ENCODE data around the gene IDH2.
"Not testable (repeated sequence)": the region's sequence is repeated elsewhere in the genome, so short reads cannot be mapped to it uniquely, and the experiment has no call there.

The IDH2 gene

DNA sequence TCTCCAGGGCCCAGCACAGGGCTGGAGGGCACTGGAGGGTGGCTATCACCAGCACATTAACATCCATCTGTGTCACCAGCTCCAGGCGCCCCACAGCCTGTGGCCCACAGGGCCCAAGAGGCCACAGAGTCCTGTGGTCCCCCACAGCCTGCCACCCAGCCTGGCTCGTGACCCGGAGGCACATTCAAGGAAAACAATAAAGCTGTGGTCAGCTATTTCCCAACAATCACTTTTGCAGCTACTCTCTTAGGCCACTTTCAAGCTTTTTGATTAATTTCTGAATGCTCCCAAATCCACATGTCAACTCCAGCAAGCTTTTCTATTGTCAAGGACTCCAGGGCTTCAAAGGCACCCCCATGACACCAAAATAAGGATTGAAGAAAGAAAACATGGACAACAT lies 16.7 kb downstream of the IDH2 start:
- no peak for DNase-seq (ENCODE audit: low read depth in 2 of 2, low spot score in 1 of 2)

DNA sequence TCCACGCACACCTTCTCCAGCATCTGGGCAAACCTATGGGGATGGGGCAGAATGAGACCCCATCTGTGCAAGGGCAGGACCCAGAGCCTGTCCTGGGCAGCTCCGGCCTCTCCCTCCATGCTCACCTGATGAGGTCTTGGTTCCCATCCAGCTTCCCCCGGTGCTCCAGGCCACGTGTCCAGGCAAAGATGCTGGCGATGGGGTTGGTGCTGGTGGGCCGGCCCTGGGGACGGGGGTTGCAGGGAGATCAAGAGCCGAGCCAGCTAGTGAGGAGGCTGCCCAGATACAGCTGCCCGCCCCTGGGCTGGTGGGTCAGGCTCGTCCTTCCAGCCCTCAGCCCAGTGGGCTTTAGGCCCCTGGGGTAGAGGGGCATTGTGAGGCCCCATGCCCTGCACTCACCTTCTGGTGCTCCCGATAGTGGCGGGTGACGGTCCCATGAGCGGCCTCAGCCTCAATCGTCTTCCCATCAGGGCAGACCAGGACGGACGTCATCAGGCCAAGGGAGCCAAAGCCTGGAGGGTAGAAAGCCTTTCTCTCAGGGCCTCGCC lies 17.3 kb downstream of the IDH2 start:
- no peak for DNase-seq (ENCODE audit: low read depth in 2 of 2, low spot score in 1 of 2)

DNA sequence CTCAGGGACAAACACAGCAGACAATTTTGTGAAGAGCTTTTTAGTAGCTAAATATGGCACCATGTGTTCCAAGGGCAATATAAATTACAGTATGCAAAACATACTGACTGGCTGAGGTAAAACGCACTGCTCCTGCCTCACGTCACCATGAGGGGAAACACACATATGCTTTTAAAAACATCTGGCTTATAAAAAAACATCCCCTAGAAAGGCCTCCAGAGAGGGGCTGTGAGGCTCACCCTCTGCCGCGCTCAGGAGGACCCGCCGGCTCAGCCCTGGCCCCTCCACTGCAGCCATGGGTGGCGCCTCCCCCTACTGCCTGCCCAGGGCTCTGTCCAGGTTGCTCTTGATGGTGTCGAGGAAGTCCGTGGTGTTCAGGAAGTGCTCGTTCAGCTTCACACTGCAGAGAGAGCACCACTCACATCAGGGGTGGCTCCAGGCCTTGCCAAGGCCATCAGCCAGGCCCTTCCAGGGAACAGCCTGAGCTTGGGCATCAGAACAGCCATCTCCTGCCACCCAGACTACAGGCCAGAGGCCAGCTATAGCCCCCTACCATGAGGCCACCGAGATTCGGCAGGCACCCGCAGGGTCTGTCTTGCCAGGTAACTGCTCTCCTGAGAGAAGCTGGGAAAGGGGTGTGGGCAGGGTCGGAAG lies 18.2 kb downstream of the IDH2 start:
- DNase-seq (ENCODE audit: low read depth in 2 of 2, low spot score in 1 of 2), result no peak

DNA sequence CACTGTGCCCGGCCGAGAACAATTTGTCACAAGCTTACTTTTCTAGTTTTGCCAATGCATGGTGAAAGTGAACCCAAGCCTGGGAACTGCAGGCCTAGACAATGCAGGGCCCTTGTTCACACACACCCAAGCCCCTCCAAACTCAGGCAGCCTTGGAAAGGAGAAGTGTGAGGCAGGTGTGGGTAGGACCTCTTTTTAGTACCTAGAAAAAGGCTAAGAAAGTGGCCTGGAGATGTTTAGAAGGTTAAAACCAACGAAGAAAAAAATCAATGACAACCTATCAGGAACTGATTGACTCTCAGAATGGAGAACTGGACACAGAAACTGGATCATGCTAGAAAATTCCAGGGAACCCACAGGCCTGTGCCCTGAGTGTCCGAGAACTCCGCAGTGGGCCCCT lies 18.8 kb downstream of the IDH2 start:
- DNase-seq (ENCODE audit: low read depth in 2 of 2, low spot score in 1 of 2), result no peak

DNA sequence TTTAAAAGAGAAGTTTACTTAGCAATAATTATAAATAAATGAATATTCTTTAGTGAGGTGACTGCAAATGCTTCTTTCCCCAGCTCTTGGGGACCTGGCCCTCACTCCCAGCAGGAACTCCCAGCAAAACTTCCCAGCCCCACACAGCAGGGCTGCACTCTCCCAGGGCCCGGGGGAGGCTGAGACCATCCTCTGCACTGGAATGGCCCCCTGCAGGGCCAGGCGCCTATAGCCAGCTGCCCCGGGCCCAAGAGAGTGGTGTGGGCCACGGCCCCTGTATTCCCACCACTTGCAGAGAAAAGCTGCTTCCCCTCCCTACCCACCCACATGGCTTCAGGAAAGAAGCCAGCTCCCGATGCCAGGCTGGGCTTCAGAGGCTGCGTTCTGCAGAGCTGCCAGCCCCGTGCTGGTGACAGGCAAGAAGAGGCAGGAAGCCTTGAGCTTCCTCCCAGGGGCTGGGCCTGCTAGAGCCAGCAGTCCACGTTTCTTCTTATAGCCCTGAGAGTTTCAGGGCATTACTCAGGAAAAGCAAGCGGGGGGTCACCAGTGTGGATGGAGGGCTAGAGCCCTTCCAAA lies 20.0 kb downstream of the IDH2 start:
- DNase-seq (ENCODE audit: low read depth in 2 of 2, low spot score in 1 of 2), result no peak

DNA sequence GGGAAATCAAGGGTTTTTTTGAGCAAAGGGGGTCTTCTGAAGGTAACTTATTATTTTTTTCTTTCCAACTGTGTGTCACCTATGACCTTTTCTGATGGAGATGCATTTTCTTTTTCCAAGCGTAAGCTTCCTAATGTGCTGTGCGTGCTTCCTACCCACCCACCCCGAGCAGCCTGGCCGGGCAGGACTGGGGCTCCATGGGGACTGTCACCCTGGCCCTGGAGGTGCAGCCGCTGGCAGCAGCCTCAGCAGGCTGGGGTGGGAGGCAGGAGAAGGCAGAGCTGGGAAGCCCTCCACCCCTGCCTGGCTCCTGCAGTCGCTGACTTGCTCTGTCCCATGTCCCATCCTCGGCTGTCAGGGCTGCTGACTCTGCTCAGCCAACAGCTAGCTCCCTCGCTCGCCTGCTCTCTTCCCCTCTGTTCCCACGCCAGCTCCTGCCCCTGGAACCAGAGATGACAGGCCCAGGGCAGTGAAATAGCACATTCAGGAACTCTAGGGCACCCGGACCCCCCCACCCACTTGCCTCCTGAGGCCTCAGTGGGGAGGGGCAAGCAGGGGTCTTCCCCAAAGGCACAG lies 21.4 kb downstream of the IDH2 start:
- no peak for DNase-seq (ENCODE audit: low read depth in 2 of 2, low spot score in 1 of 2)

DNA sequence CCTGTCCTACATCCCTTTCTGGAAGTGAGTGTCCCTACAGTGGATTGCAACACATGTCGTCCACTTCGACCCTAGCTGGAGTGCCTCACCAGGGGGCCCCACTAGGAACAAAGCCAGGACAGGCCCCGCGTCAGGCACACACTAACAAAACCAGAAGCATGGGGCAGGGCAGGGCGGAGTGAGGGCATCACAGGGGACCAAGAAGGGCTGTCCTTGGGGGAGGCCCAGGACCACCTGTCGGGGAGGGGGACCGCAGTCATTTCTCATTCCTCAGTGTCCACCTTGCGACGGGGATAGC lies 21.9 kb downstream of the IDH2 start:
- DNase-seq (ENCODE audit: low read depth in 2 of 2, low spot score in 1 of 2), result no peak

DNA sequence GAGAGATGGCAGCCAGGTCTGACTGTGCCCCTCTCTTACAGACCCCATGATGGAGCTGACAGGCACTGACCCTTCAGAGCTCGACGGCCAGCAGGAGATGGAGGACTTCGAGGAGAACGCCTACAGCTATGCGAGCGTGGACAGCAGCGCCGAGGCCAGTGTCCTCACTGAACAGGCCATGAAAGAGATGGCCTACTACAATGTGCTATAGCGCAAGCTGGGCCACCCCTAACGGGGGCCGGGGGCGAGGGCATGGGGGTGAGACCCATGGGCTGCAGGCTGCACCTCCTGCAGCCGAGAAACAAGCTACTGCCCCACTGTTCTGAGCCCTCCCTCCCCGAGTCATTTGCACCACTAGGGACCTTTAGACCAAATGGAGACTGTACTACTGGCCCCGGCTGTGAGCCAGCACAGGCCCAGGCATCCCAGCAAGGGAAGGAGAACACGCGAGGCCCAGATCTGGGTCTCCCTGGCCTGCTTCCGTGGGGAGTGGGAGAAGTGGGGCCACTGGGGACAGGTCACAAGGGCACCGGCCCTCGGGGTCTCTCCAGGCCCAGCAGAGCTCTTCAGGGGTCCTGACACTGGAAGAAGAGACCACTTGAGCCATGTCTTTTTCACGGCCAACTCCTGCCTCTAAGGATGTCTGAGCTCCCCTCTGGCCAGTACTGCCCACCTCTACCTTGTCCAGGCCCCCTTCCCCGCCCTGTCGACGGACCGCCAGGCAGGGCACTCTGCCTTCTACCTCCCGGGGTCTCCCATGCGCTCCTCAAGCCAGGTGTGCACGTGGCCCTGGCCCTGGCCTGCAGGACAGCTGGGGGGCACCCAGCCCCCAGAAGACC lies 22.4 kb downstream of the IDH2 start:
- no peak for DNase-seq (ENCODE audit: low read depth in 2 of 2, low spot score in 1 of 2)

DNA sequence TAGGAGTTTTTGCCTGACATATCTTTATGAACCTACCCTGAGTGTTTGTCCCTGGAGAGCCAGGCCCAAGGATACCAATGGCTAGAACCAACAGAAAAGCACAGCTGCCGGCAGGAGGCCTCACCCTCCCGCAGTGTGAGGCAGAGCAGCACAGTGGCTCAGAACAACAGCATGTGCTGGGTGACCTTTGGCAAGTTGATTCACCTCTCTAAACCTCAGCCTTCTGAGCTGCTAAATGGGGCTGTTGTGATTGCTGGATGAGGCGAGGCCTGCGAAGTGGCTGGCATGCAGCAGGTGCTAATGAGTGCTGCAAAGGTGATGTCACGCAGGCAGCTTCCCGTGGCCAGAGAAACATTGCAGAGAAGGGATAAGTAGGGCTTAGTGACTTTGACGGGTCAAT lies 23.3 kb downstream of the IDH2 start:
- no peak for DNase-seq (ENCODE audit: low read depth in 2 of 2, low spot score in 1 of 2)

DNA sequence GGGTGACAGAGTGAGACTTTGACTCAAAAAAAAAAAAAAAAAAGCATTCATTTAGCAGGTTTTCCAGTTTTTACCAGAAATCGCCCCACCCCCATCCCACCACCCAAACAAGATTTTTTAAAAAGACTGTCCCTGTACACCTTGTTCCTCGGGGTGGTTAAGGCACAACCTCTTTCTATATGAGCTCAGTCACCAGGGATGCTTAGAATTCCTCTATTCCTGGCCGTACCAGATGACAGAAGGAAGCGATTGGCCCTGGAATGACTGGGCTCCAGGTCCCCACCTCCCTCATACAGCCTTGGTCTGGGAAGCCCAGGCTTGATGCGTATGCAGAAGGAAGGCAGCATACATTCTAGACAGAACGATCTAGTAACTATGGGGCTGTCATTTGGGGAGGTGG lies 25.6 kb downstream of the IDH2 start:
- DNase-seq (ENCODE audit: low read depth in 2 of 2, low spot score in 1 of 2), result no peak

DNA sequence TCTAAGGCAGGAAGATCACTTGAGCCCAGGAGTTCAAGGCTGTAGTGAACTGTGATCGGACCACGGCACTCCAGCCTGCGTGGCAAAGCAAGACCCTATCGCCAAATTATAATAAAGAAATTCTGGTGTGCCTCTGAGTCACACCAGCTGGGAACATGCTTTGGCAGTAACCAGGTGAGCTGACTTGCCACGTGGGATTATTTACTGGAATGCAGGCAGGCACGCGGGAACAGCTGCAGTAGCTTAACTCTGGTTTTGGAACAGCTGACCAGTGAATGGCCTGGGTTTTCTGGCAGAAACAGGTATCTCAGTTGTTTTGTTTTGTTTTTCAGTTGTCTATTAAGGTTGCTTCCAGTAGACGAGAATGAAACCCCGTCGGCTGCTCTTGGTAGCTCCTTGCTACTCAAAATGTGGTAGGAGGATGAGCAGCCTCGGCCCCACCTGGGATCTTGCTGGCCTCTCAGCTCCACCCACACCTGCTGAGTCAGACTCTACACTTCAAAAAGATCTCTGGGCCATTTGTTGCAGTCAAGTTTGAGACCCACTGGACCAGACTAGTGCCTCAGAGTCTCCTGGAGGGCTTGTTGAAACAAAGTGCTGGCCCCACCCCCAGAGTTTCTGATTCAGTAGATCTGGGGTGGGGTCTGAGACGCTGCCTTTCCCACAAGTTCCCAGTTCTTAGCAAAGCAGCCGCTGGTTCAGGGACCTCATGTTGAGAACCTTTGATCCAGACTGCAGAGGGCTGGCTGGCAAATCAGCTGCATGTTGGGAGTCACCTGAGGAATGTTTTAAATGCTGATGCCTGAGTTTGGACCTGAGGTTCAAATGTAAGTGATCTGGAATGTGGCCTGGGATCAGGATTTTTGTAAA lies 26.6 kb downstream of the IDH2 start:
- no peak for DNase-seq (ENCODE audit: low read depth in 2 of 2, low spot score in 1 of 2)

DNA sequence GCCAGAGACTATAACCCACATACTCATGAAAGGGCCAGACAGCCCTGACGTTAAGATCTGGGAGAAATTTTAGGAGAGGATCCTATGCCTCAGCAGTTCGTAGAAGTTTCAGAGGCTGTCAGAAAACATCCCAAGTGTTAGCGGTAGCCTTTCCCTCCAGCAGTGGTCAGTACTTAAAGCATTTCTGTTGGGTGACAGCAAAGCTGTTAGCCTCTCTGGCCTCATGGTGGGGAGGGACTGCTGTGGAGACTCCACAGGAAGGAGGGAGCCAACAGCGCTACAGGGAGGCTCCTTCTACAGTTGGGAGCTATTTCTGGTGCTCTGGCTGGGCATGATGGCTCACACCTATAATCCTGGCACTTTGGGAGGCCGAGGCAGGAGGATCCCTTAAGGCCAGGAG lies 27.4 kb downstream of the IDH2 start:
- no peak for DNase-seq (ENCODE audit: low read depth in 2 of 2, low spot score in 1 of 2)

DNA sequence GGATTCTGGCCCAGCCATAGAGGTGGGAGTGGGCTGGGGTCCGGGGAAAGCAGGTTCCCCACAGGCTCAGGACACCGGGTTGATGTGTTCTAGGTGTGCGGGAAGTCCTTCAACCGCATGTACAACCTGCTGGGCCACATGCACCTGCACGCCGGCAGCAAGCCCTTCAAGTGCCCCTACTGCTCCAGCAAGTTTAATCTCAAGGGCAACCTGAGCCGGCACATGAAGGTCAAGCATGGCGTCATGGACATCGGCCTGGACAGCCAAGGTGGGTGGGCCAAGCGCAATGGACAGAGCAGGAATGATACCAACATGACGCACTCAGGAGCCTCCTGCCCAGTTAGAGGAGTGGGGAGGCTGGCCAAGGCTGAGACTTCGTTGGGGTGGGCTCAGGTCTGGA lies 28.2 kb downstream of the IDH2 start:
- DNase-seq (ENCODE audit: low read depth in 2 of 2, low spot score in 1 of 2), result no peak

DNA sequence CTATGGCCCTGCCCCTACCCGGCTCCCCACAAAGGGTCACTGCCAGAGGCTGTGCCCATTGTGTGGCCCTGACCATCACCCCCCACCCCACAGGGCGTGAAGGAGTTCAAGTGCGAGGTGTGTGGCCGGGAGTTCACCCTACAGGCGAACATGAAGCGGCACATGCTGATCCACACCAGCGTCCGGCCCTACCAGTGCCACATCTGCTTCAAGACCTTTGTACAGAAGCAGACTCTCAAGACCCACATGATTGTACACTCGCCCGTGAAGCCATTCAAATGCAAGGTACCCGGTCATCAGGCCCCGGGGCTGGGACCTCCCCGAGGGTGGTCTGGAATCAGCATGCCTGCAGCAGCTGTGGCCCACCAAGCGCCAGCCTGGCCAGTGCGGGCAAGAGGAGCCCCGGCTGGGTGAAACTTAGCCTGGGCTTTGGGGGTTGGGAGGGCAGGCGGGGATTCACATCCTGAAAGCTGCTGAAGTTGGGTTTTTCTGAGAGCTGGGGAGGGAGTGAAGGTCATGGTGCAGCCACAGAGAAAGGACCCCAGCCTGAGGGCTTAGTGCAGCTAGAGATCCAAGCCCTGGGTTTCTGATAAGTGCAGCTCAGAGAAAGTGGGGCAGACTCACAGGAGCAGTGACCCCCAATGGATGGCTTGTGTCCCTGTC lies 29.2 kb downstream of the IDH2 start:
- no peak for DNase-seq (ENCODE audit: low read depth in 2 of 2, low spot score in 1 of 2)

DNA sequence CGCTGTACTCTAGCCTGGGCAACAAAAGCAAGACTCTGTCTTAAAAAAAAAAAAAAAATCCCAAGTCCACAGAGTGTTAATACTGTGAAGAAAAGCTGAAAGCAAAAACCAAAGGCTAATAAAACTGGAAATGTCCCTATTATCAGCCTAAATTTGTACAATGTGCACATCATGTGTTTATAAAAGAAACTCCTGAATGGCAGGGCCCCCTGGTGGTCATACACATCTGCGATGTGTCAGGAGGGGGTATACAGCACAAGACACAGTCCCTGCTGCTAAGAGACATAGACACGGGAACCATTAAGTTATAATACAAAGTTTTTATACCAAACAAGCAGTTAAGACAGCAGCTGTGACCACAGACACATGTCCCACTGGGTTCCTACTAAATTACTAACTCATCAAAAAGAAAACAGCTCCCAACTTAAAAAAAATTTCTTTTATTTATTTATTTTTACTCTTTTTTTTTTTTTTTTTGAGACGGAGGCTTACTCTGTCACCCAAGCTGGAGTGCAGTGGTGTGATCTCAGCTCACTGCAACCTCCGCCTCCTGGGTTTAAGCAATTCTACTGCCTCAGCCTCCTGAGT lies 31.0 kb downstream of the IDH2 start:
- peak; percentile 62 to 68 for DNase-seq (ENCODE audit: low read depth in 2 of 2, low spot score in 1 of 2)

DNA sequence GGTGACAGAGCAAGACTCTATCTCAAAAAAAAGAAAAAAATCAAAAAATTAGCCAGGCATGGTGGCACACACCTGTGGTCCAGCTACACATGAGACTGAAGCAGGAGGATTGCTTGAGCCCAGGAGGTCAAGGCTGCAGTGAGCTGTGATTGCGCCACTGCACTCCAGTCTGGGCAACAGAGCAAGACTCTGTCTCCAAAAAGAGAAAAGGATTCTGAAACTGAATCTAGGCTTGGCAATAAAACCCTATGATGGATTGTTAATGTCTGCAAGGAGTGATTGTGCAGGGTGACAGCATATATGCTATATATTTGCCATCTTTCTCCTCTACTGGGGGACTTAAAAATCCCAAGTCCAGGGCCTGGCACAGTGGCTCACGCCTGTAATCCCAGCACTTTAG lies 31.6 kb downstream of the IDH2 start:
- not testable (repeated sequence) for DNase-seq (ENCODE audit: low read depth in 2 of 2, low spot score in 1 of 2)

DNA sequence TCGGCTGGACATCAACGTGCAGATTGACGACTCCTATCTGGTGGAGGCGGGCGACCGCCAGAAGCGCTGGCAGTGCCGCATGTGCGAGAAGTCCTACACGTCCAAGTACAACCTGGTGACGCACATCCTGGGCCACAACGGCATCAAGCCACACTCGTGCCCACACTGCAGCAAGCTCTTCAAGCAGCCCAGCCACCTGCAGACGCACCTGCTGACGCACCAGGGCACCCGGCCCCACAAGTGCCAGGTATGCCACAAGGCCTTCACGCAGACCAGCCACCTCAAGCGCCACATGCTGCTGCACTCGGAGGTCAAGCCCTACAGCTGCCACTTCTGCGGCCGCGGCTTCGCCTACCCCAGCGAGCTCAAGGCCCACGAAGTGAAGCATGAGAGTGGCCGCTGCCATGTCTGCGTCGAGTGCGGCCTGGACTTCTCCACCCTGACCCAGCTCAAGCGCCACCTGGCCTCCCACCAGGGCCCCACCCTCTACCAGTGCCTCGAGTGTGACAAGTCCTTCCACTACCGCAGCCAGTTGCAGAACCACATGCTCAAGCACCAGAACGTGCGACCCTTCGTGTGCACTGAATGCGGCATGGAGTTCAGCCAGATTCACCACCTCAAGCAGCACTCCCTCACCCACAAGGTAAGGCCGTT lies 34.2 kb downstream of the IDH2 start:
- DNase-seq (ENCODE audit: low read depth in 2 of 2, low spot score in 1 of 2), result no peak

DNA sequence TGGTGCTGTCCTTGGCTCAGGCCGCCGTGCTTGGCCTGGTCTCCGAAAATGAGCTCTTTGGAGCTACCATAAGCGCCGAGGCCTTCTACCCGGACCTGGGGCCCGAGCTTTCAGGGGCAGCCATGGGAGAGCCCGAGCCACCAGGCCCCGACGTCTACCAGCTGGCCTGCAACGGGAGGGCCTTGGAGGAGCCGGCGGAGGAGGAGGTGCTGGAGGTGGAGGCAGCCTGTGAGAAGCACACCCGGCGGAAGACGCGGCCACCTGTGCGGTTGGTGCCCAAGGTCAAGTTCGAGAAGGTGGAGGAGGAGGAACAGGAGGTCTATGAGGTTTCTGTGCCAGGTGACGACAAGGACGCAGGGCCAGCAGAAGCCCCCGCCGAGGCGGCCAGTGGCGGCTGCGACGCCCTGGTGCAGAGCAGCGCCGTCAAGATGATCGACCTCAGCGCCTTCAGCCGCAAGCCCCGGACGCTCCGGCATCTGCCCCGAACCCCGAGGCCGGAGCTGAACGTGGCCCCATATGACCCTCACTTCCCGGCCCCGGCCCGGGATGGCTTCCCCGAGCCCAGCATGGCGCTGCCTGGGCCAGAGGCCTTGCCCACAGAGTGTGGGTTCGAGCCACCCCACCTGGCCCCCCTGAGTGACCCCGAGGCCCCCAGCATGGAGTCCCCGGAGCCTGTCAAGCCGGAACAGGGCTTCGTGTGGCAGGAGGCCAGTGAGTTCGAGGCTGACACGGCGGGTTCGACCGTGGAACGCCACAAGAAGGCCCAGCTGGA lies 34.9 kb downstream of the IDH2 start:
- DNase-seq (ENCODE audit: low read depth in 2 of 2, low spot score in 1 of 2), result no peak

DNA sequence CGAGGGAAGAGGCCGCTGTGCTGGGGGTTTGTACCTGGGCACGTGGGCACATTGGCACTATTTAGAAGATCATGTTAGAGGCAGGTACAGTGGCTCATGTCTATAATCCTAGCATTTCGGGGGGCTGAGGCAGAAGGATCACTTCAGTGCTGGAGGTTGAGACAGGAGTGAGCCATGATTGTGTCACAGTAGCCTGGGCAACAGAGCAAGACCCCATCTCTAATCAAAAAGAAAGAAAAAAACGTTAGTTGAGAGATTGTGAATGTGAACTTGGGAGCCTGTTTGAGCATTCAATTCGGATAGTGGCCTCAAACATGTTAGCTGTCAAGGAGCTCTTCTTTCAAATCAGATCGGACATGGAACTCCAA lies 36.6 kb downstream of the IDH2 start:
- no peak for DNase-seq (ENCODE audit: low read depth in 2 of 2, low spot score in 1 of 2)
